Putamen (tissue), 1 donor: ENCODE results near the gene DNAJC18.
"Not testable (repeated sequence)": the region's sequence is repeated elsewhere in the genome, so short reads cannot be mapped to it uniquely, and the experiment has no call there.

Source experiments
- DNase-seq: peaks from one replicate; pipeline ENCODE4 v3.0.0-alpha.2; 2016; ENCODE audit warnings: low spot score

The DNAJC18 gene

DNA sequence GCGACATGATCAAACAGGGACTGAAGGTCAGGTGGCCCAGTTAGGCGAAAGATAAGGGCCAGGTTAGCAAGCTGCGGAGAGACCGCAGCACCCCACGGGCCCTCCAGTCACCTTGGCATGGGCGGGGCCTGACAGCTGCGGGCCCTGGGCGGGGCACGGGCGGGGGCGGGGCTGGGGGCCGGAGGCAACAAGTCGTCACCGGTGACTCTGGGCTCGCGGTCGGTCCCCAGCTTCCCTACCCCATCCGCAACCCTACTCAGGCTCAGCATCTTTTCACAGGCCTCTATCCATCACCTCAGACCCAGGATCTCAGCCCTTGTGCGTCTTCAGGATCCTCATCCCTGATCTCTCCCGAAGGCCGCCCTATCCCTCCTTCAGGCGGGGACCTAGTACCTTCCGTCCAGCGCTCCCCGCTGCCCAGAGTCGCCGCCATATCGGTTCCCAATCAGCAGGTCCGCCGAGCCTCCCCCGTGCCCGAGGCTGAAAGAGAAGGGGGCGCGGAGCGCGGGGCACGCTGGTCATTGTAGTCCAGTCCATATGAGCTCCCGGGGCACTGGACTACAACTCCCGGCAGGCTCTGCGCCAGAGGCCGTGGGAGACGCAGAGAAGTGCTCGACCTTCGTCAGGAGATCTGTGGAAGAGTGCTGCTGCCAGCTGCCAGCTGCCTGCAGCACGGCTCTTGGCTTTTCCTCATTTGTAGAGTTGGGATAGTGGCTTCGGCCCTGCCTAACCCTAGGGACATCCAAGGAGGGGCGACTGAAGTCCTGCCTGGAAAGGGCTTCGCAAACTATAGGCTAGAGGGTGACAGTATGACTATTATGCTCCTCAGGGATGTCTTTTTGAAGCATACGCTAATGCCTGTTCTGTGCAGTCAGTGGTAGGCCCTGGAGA, at the start of gene DNAJC18:
Gene DNAJC18, minus strand, starts transcription at position 513 of the 891 bp plus-strand sequence. Its CDS starts 80 bp downstream, at position 433.
- DNase-seq: peak; percentile 95

DNA sequence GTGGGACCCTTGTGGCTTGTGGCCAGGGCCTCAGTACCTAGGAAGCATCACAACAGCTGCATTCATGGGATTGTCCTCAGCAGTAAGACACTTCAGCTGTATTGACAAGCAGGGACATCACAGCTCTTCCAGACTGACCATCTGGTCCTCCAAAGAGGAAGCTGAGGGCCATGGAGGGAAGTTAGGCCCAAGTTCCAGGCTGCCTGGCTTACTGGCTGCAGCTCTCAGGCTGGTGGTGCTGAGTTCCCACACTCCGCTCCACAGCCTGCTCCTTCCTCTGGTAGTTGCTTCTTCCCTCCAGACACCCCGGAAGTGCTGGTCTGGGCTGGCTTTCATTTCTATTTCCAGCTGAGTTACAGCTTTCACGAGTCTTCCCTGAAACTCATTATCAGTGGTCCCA, 48.9 kb upstream of the DNAJC18 start:
- peak; percentile 25 for DNase-seq

DNA sequence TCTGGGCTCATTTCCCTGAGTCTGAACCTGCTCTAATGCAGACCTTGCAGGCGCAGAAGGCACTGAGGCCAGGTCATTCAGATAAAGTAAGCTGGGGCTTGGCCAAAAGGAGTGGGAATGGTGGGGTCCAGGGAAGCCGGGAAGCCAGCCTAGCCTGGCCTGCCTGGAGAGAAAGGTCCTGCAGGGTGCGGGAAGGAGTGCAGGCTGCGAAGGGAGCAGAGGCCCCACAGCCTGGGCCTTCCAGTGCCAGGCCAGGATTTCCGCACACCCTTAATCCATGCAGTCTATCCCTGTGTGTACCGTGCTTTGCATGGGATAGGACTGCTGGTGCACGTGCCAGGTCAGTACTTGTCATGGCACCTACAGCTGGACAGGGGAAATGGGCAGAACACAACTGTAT, 46.9 kb upstream of the DNAJC18 start:
- no peak for DNase-seq

DNA sequence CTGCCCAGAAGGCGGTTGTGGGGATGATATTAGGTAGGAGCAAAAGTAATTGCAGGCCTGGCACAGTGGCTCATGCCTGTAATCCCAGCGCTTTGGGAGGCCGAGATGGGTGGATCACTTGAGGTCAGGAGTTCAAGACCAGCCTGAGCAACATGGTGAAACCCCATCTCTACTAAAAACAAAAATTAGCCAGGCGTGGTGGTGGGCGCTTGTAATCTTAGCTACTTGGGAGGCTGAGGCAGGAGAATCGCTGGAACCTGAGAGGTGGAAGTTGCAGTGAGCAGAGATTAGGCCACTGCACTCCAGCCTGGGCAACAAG, 43.5 kb upstream of the DNAJC18 start:
- not testable (repeated sequence) for DNase-seq

DNA sequence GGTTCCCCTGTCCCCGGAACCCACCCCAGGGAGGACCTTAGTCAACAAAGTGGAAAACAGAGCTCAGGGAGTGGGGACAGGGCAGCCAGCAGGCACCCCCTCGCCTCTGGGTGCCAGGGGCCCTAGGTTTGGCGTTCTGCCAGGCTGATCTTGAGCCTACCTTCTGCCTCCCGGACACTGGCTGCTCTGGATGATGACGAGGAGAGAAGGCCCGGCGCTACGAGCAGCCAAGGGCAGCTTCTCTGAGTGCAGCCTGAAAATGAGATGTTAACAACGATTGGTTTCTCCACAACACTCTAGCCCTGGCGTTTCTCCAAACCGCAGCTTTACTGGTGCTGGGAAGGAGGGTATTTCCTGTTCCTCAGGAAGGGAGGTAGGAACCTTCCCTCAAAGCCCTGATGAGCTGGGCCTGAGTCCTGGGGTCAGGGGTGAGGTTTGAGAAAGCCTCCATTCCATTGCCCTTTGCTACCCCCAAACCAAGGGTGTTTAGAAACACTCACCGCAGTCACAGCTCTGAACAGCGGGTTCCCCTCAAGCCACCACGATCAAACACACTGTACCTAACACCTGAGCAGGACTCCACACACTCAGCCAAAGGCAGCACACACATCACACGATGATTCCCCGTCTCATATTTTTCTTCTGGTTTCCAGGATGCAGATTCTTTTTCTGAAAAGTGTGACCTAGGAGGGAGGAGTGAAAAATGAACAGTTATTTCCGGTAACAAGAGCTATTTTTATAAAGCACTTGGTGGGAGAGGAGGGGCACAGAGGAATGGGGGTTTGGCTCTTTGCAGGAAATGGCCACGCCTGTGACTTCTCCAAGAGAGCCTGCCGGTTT, 42.9 kb upstream of the DNAJC18 start, which contains the start of gene STING1:
Gene STING1, minus strand, starts transcription at position 709 of the 840 bp plus-strand sequence. CDS start 1,054 bp downstream, outside the sequence.
- peak; percentile 52 for DNase-seq

DNA sequence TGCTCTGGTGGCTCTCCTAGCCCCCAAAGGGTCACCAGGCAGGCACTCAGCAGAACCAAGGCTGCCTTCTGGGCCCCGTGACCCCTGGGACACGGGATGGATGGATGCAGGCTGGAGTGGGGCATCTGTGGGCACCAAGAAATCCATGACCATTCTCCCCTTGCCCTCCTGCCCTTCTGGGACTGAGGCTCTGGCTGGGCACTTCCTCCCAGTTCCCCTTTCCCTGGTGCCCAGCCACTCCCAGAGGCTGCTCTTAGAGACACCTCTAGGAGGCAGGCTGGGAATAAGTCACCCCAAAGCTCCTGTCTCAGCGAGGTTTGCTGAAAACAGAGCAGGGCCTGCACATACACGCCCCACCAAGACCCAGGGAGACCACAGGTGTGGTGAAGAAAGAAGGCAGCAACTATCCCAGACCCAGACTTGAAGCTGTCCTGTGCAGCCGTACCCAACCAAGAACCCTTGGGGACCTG, 42.3 kb upstream of the DNAJC18 start:
- DNase-seq: peak; percentile 20

DNA sequence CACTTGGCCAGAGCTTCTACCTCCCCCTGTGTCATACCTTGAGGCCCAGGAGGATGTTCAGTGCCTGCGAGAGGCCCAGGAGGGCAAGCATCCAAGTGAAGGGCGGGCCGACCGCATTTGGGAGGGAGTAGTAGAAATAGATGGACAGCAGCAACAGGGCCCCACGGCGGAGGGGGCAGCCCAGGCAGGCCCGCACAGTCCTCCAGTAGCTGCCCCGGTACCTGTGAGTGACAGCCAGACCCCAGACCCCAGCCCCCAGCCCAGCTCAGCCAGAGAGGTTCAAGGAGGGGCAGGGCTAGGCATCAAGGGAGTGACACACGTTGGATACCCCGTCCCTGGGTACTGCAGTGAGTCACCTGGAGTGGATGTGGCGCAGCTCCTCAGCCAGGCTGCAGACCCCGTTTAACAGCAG, 41.8 kb upstream of the DNAJC18 start:
- DNase-seq: no peak

DNA sequence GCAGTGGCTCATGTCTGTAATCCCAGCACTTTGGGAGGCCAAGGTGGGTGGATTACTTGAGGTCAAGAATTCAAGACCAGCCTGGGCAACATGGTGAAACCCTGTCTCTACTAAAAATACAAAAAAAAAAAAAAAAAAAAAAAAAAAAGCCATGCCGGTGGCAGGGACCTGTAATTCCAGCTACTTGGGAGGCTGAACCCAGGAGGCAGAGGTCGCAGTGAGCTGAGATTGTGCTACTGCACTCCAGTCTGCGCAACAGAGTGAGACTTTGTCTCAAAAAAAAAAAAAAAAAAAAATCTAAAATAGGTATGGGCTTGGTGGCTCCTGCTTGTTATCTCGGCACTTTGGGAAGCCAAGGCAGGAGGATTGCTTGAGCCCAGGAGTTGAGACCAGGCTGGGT, 40.4 kb upstream of the DNAJC18 start:
- DNase-seq: not testable (repeated sequence)

DNA sequence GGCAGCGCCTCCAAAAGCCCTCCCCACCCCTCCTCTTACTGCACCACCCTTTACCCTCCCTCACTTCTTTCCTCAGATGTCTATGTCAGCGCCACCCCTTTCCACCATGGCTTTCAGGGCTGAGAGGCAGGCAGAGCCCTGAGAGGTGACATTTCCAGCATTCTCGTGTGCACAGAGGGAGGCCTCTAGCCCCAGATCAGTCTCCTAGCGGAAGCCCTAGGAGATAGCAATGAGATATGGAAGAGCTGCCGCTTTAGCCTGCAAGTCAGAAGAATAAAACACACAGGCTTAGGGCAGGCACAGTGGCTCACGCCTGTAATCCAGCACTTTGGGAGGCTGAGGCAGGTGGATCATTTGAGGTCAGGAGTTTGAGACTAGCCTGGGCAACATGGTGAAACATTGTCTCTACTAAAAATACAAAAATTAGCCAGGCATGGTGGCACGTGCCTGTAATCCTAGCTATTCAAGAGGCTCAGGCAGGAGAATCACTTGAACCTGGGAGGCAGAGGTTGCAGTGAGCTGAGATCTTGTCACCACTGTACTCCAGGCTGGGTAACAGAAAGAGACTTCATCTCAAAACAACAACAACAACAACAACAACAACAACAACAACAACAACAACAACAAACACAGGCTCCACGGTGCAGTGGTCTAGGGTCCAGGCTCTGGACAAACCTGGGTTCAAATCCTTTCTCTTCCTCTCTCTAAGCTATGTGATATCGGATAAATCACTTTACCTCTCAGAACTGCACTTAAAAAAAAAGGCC, 39.5 kb upstream of the DNAJC18 start:
- not testable (repeated sequence) for DNase-seq

DNA sequence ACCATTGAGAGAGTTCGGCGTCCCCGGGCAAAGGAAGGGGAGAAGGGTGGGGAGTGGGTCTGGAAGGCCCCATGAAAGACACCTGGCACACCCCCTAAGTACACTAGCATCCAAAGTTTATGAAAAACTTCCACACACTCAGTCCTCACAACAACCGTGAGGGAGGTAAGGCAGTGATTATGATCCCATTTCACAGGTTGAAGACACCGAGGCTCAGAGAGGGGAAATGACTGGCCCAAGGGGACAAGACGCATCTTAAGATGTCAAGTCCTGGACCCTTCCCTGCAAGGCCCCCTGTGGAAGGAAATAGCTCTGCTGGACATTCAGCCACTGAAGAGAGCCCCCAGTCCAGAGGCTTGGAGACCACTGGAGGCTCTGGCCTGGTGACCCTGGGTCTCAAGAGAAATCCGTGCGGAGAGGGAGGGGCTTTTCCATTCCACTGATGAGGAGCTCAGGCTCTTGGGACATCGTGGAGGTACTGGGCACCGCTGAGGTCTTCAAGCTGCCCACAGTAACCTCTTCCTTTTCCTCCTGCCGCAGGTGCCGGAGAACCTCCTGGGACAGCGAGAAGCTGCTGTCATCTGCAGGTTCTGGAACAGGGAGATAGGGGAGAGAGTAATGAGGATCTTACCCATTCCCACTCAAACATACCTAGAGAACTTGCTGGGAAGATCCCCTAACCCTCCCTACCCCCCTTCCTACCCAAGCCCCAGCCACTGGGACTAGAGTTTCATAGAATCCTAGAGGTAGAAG, 36.7 kb upstream of the DNAJC18 start:
- DNase-seq: no peak

DNA sequence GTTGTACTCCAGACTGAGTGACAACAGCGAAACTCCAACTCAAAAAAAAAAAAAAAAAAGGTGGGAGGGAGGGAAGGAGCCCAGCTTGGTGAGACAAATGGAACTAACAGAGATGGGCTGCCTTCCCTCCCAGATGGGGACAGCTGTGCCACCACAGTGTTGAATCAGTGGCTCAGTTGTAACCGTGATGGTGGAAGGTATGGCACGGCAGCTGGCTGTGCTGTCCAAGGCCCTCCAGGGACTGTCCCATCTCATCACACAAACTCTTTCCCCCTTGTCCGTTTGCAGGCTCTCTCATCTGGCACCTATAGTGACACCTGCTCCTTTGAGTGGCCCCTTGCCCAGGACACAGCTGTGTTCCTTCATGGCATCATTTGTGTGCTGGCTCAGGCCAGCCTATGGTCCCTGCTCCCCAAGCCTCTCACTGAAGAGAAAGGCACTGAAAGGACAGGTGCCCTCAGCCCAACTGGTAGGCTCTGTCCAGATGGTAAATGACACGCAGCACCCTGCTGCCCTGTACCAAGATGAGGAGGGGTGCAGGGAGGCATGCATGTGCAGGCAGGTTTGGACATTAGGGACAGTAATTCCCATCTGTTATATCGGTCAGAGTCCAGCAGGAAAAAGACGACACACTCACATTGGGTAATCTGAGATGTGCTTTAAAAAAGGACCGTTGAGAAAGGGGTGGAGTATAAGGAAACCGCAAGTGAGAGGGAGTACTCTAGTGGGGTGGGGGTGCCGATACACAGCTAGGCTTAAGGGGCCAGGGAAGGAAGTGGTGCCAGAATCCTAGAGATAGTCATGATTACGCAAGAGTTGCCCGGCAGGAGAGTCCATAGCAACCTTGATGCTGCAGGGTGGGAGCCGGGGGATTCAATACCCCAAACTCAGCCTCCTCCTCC, 35.8 kb upstream of the DNAJC18 start:
- DNase-seq: no peak

DNA sequence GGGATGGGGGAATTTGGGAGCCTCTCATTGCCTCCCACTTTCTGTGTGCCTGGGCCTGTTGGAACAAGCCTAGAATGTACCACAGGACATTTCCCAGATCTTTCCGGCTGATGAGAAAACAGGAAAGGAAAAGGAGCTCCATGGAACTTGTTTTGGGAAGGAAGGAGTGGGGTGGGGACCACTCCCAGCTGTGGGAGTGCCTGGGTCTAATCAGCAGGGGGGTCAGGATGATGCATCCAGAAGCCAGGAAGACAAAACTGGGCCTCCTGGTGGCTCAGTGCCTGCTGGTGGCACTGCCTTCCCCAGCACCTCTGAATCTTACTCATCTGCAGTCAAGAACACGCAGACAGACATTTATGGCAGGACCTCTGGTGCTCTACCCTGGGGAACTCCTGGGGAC, 34.2 kb upstream of the DNAJC18 start:
- DNase-seq: no peak

DNA sequence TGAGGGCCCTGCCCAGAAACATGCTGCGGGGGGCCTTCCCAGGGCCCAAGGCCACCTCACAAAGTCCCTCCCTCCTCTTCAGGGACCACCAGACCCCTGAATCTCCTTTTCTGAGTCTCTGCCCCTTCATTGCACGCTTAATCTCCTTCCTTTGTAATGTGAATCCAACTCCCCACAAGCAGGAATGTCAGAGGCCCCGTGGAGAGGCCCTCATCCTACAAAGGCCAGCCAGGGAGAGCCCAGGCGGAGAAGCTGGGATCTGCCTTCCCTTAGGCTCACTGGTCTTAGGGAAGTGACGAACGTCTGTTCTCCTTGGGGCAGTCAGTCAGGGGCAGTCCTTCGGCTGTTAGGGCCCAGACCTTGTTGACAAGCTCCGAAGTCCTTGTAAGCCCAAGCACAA, 33.8 kb upstream of the DNAJC18 start:
- no peak for DNase-seq

DNA sequence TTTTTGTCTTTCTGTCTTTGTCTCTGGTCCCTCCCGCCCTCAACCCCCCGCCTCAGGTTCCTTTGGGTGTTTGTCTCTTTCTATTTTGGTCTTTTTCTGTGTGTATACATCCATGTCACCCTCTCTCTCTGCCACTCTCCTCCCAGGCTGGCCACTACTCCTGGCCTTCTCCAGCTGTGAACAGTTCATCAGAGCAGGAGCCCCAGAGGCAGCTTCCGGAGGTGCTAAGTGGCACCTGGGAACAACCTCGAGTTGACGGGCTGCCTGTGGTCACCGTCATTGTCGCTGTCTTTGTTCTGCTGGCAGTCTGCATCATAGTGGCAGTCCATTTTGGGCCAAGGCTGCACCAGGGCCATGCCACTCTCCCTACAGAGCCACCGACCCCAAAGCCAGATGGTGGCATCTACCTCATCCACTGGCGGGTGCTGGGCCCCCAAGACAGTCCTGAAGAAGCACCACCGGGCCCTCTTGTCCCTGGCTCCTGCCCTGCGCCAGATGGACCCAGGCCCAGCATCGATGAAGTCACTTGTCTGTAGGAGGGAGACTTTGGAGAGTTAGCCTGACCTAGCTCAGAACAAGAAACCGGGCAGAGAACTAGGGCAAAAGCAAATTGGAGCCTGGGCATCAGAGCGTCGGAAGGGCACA, 33.2 kb upstream of the DNAJC18 start:
- DNase-seq: no peak

DNA sequence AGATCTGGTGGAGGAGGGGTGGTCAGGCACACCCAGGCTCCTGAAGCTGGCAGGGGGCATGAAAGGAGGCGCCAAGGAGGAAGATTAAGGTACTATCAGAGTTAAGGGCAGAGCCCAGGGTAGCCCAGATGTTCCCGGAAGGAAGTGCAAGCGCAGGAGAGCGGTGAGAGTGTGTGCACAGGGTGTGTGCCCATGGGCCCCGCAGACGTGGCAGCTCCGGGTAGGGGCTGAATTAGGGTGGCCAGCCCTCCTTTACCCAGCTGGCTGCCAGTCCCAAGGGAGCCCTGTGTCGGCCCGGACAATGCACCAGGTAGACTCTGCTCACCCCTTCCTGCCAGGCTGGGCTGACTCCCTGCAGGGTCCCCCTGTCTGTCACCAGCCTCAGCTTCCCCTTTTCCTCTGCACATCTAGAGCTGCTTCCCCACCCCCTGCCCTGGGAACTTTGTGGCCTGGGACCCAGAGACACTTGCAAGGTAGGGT, 31.5 kb upstream of the DNAJC18 start, which contains the start of gene SMIM33:
Gene SMIM33, plus strand, starts transcription at position 184 of the 480 bp plus-strand sequence. Its CDS starts 118 bp downstream, at position 302.
- no peak for DNase-seq

DNA sequence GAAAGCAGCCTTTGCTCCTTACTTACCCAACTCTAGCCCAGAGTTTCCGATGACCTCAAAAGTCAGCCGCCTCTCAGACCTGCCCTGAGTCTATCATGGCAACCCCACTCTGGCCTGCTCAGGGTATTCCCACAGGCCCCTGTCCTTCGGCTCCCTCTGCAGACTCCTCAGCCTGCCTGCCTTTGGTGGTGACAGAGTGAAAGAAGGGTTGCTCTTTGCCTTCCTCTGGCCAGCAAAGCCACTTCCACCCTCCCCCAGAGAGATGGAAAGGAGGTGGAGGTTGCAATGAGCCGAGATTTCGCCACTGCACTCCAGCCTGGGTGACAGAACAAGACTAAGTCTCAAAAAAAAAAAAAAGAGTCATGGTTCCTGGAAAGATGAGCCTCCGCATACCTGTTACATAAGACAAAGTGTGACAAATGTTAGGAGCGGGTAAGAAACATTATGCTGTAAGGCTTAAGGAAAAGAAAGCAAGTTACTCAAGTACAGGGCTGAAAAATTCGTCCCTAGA, 29.2 kb upstream of the DNAJC18 start:
- DNase-seq: peak; percentile 43

DNA sequence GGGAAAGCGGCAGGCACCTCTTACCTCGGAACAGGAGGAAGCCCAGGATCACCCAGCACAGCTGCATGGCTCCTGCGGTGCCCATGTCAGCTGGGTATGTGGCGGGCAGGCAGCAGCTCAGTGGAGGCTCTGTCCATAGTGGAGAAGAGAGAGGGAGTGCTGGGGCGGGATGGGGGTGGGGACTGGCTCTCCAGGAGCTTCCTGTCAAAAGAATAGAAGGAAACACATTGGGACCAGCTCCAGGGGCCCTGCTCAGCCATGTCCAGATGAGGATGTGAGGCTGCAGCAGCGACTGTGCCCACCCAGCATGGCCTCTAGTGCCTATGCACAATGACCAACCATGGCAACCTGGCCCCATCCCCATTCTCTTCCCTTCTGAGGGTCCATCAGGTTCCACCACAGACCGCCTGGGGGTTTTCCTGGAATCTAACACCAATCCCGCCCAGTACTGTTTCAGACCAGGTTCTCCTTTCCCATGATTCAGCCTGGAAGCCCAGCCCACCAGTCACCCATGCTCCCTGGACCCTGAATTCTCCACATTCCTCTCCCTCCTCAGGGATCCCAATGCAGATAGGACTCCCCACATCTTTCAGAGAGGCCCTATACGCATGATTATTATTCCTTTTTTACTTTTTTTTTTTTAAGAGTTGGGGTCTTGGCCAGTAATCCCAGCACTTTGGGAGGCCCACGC, 23.4 kb upstream of the DNAJC18 start, which contains the start of gene ECSCR:
Gene ECSCR, minus strand, starts transcription at position 158 of the 691 bp plus-strand sequence. Its CDS starts 73 bp downstream, at position 85.
- DNase-seq: no peak

DNA sequence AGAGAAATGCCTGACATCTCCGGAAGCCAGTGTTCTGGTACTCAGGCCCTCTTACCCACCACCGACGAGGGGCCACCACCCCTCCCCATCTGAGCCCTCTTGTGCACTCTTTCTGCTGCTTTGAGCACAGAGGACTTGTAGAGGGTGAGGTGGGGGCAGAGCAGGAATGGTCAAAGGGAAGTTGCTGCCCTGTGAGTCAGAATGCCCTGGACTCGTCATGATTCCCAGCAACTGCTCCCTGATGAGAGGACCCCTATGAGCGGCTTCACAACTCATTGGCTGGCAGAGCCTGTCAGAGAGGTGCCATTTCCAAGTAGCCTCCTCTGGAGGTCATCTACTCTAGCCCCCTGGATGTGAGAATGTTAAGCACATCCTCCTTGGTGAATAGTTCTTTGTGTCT, 22.4 kb upstream of the DNAJC18 start:
- no peak for DNase-seq
